T-helper 1 cell treated with Interleukin-12 subunit alpha and Interleukin-12 subunit beta and Interleukin-4 antibody, amounts not matched to agents 30 μg/mL and 1 μg/mL, for 36 hours (primary cell): Measurements from ENCODE around the gene MTMR12.
"Not testable (repeated sequence)": the region's sequence is repeated elsewhere in the genome, so short reads cannot be mapped to it uniquely, and the experiment has no call there.

Experiments used
- H3K27ac Mint-ChIP-seq: one replicate; pipeline ENCODE4 v1.8.0; 2021; ENCODE audit warnings: mild to moderate bottlenecking, mixed read lengths
- H3K27me3 Mint-ChIP-seq: one replicate; pipeline ENCODE4 v1.8.0; 2021; ENCODE audit warnings: low read depth, mixed read lengths
- H3K36me3 Mint-ChIP-seq: one replicate; pipeline ENCODE4 v1.8.0; 2021; ENCODE audit warnings: low read depth, mixed read lengths
- H3K4me1 Mint-ChIP-seq: one replicate; pipeline ENCODE4 v1.8.0; 2021; ENCODE audit warnings: low read depth, mixed read lengths
- H3K4me3 Mint-ChIP-seq: one replicate; pipeline ENCODE4 v1.8.0; 2021; ENCODE audit warnings: mild to moderate bottlenecking, moderate library complexity, mixed read lengths
- H3K9me3 Mint-ChIP-seq: one replicate; pipeline ENCODE4 v1.8.0; 2021; ENCODE audit warnings: mixed read lengths

The MTMR12 gene

GRCh38 chr5:32317041-32317440, 4.3 kb upstream of the MTMR12 start:
- H3K36me3 Mint-ChIP-seq, result peaks cover 6% of the 10 kb centered on the region
- no peak overlapping the region for H3K4me3 Mint-ChIP-seq
- H3K27ac Mint-ChIP-seq, result no peak overlapping the region
- H3K4me1 Mint-ChIP-seq, result peaks cover 2% of the 10 kb centered on the region
- H3K9me3 Mint-ChIP-seq, result peaks cover 6% of the 10 kb centered on the region
- H3K27me3 Mint-ChIP-seq, result no peaks in the 10 kb centered on the region

- Mint-ChIP-seq H3K27me3 (no peaks in the 10 kb centered on the region), H3K9me3 (no peaks in the 10 kb centered on the region), H3K27ac (no peak overlapping the region), H3K4me1 (peaks cover 13% of the 10 kb centered on the region), H3K36me3 (peaks cover 10% of the 10 kb centered on the region), H3K4me3 (peak overlapping the region; percentile 41)
These were observed 2.7 kb upstream of the MTMR12 start for GRCh38 chr5:32315221-32316014.

- H3K27ac Mint-ChIP-seq, result peak overlapping the region; percentile 39
These were observed 1.9 kb upstream of the MTMR12 start for GRCh38 chr5:32314658-32315057.

GRCh38 chr5:32314152-32314488, 1.4 kb upstream of the MTMR12 start:
- Mint-ChIP-seq H3K4me3 (peak overlapping the region; percentile 37), H3K27ac (peak overlapping the region; percentile 39), H3K36me3 (peaks cover 18% of the 10 kb centered on the region), H3K4me1 (peaks cover 21% of the 10 kb centered on the region)
- H3K27me3 Mint-ChIP-seq, H3K9me3 Mint-ChIP-seq: not testable (repeated sequence)

More at GRCh38 chr5:32314658-32315057, 1.9 kb upstream of the MTMR12 start:
- peak overlapping the region; percentile 37 for H3K4me3 Mint-ChIP-seq
- no peaks in the 10 kb centered on the region for H3K27me3 Mint-ChIP-seq
- peaks cover 17% of the 10 kb centered on the region for H3K4me1 Mint-ChIP-seq
- peaks cover 14% of the 10 kb centered on the region for H3K36me3 Mint-ChIP-seq
- H3K9me3 Mint-ChIP-seq, result no peaks in the 10 kb centered on the region

- Mint-ChIP-seq H3K4me3 (peak overlapping the region; percentile 95), H3K4me1 (peaks cover 24% of the 10 kb centered on the region), H3K27ac (peak overlapping the region; percentile 92), H3K36me3 (peaks cover 22% of the 10 kb centered on the region), H3K27me3 (no peaks in the 10 kb centered on the region), H3K9me3 (no peaks in the 10 kb centered on the region)
These were observed 543 bp downstream of the MTMR12 start for GRCh38 chr5:32312197-32312594.

GRCh38 chr5:32311404-32312196, 1.1 kb downstream of the MTMR12 start:
- H3K36me3 Mint-ChIP-seq, result peaks cover 22% of the 10 kb centered on the region
- H3K4me1 Mint-ChIP-seq, result peaks cover 24% of the 10 kb centered on the region
- peak overlapping the region; percentile 95 for H3K4me3 Mint-ChIP-seq
- peak overlapping the region; percentile 92 for H3K27ac Mint-ChIP-seq
- no peaks in the 10 kb centered on the region for H3K9me3 Mint-ChIP-seq
- H3K27me3 Mint-ChIP-seq, result no peaks in the 10 kb centered on the region

- Mint-ChIP-seq H3K27ac (no peak overlapping the region), H3K36me3 (peaks cover 23% of the 10 kb centered on the region), H3K9me3 (no peaks in the 10 kb centered on the region), H3K4me3 (no peak overlapping the region), H3K4me1 (peaks cover 27% of the 10 kb centered on the region), H3K27me3 (no peaks in the 10 kb centered on the region)
These were observed 3.0 kb downstream of the MTMR12 start for GRCh38 chr5:32309761-32310160.

- peaks cover 25% of the 10 kb centered on the region for H3K36me3 Mint-ChIP-seq
- H3K4me3 Mint-ChIP-seq, result no peak overlapping the region
- H3K9me3 Mint-ChIP-seq, result no peaks in the 10 kb centered on the region
- no peaks in the 10 kb centered on the region for H3K27me3 Mint-ChIP-seq
- peaks cover 34% of the 10 kb centered on the region for H3K4me1 Mint-ChIP-seq
- no peak overlapping the region for H3K27ac Mint-ChIP-seq
These were observed 3.8 kb downstream of the MTMR12 start for GRCh38 chr5:32308946-32309345.

GRCh38 chr5:32307769-32308194, 5.0 kb downstream of the MTMR12 start:
- H3K27me3 Mint-ChIP-seq, result no peaks in the 10 kb centered on the region
- no peak overlapping the region for H3K27ac Mint-ChIP-seq
- H3K4me1 Mint-ChIP-seq, result peaks cover 39% of the 10 kb centered on the region

GRCh38 chr5:32304622-32305021, 8.1 kb downstream of the MTMR12 start:
- Mint-ChIP-seq H3K4me1 (peaks cover 29% of the 10 kb centered on the region), H3K27me3 (no peaks in the 10 kb centered on the region), H3K36me3 (peaks cover 11% of the 10 kb centered on the region), H3K27ac (peak overlapping the region; percentile 7), H3K9me3 (no peaks in the 10 kb centered on the region), H3K4me3 (no peak overlapping the region)

More at GRCh38 chr5:32307769-32308194, 5.0 kb downstream of the MTMR12 start:
- Mint-ChIP-seq H3K36me3 (peaks cover 23% of the 10 kb centered on the region), H3K4me3 (no peak overlapping the region), H3K9me3 (no peaks in the 10 kb centered on the region)

GRCh38 chr5:32303755-32304120, 9.0 kb downstream of the MTMR12 start:
- Mint-ChIP-seq H3K27me3 (no peaks in the 10 kb centered on the region), H3K4me1 (peaks cover 27% of the 10 kb centered on the region), H3K9me3 (no peaks in the 10 kb centered on the region), H3K27ac (no peak overlapping the region), H3K36me3 (peaks cover 3% of the 10 kb centered on the region), H3K4me3 (no peak overlapping the region)

- H3K27me3 Mint-ChIP-seq, result no peaks in the 10 kb centered on the region
- peaks cover 30% of the 10 kb centered on the region for H3K4me1 Mint-ChIP-seq
- H3K36me3 Mint-ChIP-seq, result peaks cover 3% of the 10 kb centered on the region
- H3K27ac Mint-ChIP-seq, result no peak overlapping the region
- H3K4me3 Mint-ChIP-seq, result no peak overlapping the region
- no peaks in the 10 kb centered on the region for H3K9me3 Mint-ChIP-seq
These were observed 9.6 kb downstream of the MTMR12 start for GRCh38 chr5:32302835-32303754.

- Mint-ChIP-seq H3K36me3 (peaks cover 6% of the 10 kb centered on the region), H3K27ac (no peak overlapping the region)
These were observed 10.8 kb downstream of the MTMR12 start for GRCh38 chr5:32301891-32302290.

GRCh38 chr5:32299059-32299677, 13.6 kb downstream of the MTMR12 start:
- Mint-ChIP-seq H3K4me3 (no peak overlapping the region), H3K4me1 (peaks cover 31% of the 10 kb centered on the region), H3K9me3 (no peaks in the 10 kb centered on the region), H3K27ac (no peak overlapping the region), H3K27me3 (no peaks in the 10 kb centered on the region), H3K36me3 (peaks cover 13% of the 10 kb centered on the region)

More at GRCh38 chr5:32301891-32302290, 10.8 kb downstream of the MTMR12 start:
- H3K27me3 Mint-ChIP-seq, result no peaks in the 10 kb centered on the region
- H3K4me3 Mint-ChIP-seq, result no peak overlapping the region
- H3K9me3 Mint-ChIP-seq, result no peaks in the 10 kb centered on the region
- H3K4me1 Mint-ChIP-seq, result peaks cover 40% of the 10 kb centered on the region
